Measurements from ENCODE around the gene VAMP4.

DNA sequence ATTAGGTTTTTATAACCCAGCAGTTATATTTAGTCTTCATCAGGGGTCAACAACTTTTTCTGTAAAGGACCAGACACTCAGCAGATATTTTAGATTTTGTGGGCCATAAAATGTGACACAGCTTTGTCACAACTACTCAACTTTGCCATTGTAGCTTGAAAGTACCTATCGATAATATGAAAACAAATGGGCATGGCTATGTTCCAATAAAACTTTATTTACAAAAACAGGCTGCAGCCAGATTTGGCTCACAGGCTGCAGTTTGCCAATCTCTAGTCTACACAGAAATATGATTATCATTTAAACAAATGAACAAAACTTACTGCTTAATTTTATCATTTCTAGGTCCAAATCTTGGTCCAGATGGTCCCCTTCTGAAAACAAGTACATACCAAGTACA, 23.0 kb downstream of the VAMP4 start:
- TF ChIP-seq, protein P1, sequence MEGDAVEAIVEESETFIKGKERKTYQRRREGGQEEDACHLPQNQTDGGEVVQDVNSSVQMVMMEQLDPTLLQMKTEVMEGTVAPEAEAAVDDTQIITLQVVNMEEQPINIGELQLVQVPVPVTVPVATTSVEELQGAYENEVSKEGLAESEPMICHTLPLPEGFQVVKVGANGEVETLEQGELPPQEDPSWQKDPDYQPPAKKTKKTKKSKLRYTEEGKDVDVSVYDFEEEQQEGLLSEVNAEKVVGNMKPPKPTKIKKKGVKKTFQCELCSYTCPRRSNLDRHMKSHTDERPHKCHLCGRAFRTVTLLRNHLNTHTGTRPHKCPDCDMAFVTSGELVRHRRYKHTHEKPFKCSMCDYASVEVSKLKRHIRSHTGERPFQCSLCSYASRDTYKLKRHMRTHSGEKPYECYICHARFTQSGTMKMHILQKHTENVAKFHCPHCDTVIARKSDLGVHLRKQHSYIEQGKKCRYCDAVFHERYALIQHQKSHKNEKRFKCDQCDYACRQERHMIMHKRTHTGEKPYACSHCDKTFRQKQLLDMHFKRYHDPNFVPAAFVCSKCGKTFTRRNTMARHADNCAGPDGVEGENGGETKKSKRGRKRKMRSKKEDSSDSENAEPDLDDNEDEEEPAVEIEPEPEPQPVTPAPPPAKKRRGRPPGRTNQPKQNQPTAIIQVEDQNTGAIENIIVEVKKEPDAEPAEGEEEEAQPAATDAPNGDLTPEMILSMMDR (IDR thresholded peaks at IDR 0.05): no peak
- no peak for TF ChIP-seq POLR2AphosphoS5 (IDR thresholded peaks at IDR 0.05; ENCODE audit: low read depth, low read length)
- TF ChIP-seq, protein P2, sequence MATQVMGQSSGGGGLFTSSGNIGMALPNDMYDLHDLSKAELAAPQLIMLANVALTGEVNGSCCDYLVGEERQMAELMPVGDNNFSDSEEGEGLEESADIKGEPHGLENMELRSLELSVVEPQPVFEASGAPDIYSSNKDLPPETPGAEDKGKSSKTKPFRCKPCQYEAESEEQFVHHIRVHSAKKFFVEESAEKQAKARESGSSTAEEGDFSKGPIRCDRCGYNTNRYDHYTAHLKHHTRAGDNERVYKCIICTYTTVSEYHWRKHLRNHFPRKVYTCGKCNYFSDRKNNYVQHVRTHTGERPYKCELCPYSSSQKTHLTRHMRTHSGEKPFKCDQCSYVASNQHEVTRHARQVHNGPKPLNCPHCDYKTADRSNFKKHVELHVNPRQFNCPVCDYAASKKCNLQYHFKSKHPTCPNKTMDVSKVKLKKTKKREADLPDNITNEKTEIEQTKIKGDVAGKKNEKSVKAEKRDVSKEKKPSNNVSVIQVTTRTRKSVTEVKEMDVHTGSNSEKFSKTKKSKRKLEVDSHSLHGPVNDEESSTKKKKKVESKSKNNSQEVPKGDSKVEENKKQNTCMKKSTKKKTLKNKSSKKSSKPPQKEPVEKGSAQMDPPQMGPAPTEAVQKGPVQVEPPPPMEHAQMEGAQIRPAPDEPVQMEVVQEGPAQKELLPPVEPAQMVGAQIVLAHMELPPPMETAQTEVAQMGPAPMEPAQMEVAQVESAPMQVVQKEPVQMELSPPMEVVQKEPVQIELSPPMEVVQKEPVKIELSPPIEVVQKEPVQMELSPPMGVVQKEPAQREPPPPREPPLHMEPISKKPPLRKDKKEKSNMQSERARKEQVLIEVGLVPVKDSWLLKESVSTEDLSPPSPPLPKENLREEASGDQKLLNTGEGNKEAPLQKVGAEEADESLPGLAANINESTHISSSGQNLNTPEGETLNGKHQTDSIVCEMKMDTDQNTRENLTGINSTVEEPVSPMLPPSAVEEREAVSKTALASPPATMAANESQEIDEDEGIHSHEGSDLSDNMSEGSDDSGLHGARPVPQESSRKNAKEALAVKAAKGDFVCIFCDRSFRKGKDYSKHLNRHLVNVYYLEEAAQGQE (IDR thresholded peaks at IDR 0.05; ENCODE audit: insufficient read depth in 1 of 2, low read depth in 2 of 2, low read length in 1 of 2): no peak
- no peak for TF ChIP-seq SIN3A (IDR thresholded peaks at IDR 0.05; ENCODE audit: borderline replicate concordance, insufficient read depth, low read depth, low read length)
- no peak for TF ChIP-seq TCF7L2 (IDR thresholded peaks at IDR 0.05; ENCODE audit: low read depth, low read length)
